ENCODE results near the gene AOC2. TPM values are rescaled to one million over a fixed set of nuclear protein-coding genes. Genes with fewer than 3 reads are reported as not detected.

The AOC2 gene
- total and polyA plus RNA-seq, 2 of the 13 experiments (the other 11 are each of a cell fraction or from before 2014, with no cell fraction given), result 1.2 to 3.3 TPM

GRCh38 chr17:42797067-42798007 lies 47.0 kb upstream of the AOC2 start (continued):
- TF ChIP-seq, protein P1, sequence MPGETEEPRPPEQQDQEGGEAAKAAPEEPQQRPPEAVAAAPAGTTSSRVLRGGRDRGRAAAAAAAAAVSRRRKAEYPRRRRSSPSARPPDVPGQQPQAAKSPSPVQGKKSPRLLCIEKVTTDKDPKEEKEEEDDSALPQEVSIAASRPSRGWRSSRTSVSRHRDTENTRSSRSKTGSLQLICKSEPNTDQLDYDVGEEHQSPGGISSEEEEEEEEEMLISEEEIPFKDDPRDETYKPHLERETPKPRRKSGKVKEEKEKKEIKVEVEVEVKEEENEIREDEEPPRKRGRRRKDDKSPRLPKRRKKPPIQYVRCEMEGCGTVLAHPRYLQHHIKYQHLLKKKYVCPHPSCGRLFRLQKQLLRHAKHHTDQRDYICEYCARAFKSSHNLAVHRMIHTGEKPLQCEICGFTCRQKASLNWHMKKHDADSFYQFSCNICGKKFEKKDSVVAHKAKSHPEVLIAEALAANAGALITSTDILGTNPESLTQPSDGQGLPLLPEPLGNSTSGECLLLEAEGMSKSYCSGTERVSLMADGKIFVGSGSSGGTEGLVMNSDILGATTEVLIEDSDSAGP (CRISPR knock-in tag; IDR thresholded peaks at IDR 0.05; ENCODE audit: borderline replicate concordance), result no peak
- TF ChIP-seq ELF3 (CRISPR knock-in tag; IDR thresholded peaks at IDR 0.05) (peak; percentile 55), BRCA1 (CRISPR knock-in tag; IDR thresholded peaks at IDR 0.05) (no peak), MAFF (IDR thresholded peaks at IDR 0.05; ENCODE audit: low read depth, low read length) (no peak), MEIS1 (CRISPR knock-in tag; IDR thresholded peaks at IDR 0.05; ENCODE audit: borderline replicate concordance) (no peak), ZKSCAN5 (CRISPR knock-in tag; IDR thresholded peaks at IDR 0.05) (no peak), MIER3 (CRISPR knock-in tag; IDR thresholded peaks at IDR 0.05; ENCODE audit: borderline replicate concordance) (no peak), ZNF556 (CRISPR knock-in tag; IDR thresholded peaks at IDR 0.05; ENCODE audit: borderline replicate concordance) (0 out of 2 replicates have a peak, but pooled peaks have one; percentile 66), ZEB1 (IDR thresholded peaks at IDR 0.05; ENCODE audit: insufficient replicate concordance, low read depth) (no peak), ZFX (CRISPR knock-in tag; IDR thresholded peaks at IDR 0.05; ENCODE audit: low read depth) (no peak), ZSCAN20 (CRISPR knock-in tag; IDR thresholded peaks at IDR 0.05; ENCODE audit: borderline replicate concordance) (no peak), SNAPC2 (CRISPR knock-in tag; IDR thresholded peaks at IDR 0.05) (no peak), SNAI1 (CRISPR knock-in tag; IDR thresholded peaks at IDR 0.05; ENCODE audit: borderline replicate concordance) (peak; percentile 18; the same call in 1 of the 2 replicates), ZNF326 (CRISPR knock-in tag; IDR thresholded peaks at IDR 0.05; ENCODE audit: borderline replicate concordance) (no peak), ZFP62 (CRISPR knock-in tag; IDR thresholded peaks at IDR 0.05) (no peak), HOXA5 (CRISPR knock-in tag; IDR thresholded peaks at IDR 0.05) (peak; percentile 24; the same call in 1 of the 2 replicates), ZNF577 (CRISPR knock-in tag; IDR thresholded peaks at IDR 0.05; ENCODE audit: borderline replicate concordance, low read depth) (no peak)
- TF ChIP-seq, protein P2, sequence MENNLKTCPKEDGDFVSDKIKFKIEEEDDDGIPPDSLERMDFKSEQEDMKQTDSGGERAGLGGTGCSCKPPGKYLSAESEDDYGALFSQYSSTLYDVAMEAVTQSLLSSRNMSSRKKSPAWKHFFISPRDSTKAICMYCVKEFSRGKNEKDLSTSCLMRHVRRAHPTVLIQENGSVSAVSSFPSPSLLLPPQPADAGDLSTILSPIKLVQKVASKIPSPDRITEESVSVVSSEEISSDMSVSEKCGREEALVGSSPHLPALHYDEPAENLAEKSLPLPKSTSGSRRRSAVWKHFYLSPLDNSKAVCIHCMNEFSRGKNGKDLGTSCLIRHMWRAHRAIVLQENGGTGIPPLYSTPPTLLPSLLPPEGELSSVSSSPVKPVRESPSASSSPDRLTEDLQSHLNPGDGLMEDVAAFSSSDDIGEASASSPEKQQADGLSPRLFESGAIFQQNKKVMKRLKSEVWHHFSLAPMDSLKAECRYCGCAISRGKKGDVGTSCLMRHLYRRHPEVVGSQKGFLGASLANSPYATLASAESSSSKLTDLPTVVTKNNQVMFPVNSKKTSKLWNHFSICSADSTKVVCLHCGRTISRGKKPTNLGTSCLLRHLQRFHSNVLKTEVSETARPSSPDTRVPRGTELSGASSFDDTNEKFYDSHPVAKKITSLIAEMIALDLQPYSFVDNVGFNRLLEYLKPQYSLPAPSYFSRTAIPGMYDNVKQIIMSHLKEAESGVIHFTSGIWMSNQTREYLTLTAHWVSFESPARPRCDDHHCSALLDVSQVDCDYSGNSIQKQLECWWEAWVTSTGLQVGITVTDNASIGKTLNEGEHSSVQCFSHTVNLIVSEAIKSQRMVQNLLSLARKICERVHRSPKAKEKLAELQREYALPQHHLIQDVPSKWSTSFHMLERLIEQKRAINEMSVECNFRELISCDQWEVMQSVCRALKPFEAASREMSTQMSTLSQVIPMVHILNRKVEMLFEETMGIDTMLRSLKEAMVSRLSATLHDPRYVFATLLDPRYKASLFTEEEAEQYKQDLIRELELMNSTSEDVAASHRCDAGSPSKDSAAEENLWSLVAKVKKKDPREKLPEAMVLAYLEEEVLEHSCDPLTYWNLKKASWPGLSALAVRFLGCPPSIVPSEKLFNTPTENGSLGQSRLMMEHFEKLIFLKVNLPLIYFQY (CRISPR knock-in tag; IDR thresholded peaks at IDR 0.05; ENCODE audit: borderline replicate concordance), result no peak; the same call in 1 of the 2 replicates
- TF ChIP-seq, protein P3, sequence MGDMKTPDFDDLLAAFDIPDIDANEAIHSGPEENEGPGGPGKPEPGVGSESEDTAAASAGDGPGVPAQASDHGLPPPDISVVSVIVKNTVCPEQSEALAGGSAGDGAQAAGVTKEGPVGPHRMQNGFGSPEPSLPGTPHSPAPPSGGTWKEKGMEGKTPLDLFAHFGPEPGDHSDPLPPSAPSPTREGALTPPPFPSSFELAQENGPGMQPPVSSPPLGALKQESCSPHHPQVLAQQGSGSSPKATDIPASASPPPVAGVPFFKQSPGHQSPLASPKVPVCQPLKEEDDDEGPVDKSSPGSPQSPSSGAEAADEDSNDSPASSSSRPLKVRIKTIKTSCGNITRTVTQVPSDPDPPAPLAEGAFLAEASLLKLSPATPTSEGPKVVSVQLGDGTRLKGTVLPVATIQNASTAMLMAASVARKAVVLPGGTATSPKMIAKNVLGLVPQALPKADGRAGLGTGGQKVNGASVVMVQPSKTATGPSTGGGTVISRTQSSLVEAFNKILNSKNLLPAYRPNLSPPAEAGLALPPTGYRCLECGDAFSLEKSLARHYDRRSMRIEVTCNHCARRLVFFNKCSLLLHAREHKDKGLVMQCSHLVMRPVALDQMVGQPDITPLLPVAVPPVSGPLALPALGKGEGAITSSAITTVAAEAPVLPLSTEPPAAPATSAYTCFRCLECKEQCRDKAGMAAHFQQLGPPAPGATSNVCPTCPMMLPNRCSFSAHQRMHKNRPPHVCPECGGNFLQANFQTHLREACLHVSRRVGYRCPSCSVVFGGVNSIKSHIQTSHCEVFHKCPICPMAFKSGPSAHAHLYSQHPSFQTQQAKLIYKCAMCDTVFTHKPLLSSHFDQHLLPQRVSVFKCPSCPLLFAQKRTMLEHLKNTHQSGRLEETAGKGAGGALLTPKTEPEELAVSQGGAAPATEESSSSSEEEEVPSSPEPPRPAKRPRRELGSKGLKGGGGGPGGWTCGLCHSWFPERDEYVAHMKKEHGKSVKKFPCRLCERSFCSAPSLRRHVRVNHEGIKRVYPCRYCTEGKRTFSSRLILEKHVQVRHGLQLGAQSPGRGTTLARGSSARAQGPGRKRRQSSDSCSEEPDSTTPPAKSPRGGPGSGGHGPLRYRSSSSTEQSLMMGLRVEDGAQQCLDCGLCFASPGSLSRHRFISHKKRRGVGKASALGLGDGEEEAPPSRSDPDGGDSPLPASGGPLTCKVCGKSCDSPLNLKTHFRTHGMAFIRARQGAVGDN (CRISPR knock-in tag; IDR thresholded peaks at IDR 0.05), result no peak

All from HepG2 (cell line).